GM18507 (cell line): ENCODE measurements around the gene SLC9A8.
"Not testable (repeated sequence)": the region's sequence is repeated elsewhere in the genome, so short reads cannot be mapped to it uniquely, and the experiment has no call there.

ENCODE experiments used
- DNase-seq: peaks from one replicate; pipeline ENCODE4 v3.0.0; 2011; ENCODE audit warnings: low read depth; ENCODE audit not compliant: insufficient read length; ENCODE audit errors: extremely low spot score
- FAIRE-seq: peaks from 2 replicates; lab custom pipeline; 2011; peaks lifted over from hg19 to GRCh38; lab: Jason Lieb, UNC

SLC9A8 gene

DNA sequence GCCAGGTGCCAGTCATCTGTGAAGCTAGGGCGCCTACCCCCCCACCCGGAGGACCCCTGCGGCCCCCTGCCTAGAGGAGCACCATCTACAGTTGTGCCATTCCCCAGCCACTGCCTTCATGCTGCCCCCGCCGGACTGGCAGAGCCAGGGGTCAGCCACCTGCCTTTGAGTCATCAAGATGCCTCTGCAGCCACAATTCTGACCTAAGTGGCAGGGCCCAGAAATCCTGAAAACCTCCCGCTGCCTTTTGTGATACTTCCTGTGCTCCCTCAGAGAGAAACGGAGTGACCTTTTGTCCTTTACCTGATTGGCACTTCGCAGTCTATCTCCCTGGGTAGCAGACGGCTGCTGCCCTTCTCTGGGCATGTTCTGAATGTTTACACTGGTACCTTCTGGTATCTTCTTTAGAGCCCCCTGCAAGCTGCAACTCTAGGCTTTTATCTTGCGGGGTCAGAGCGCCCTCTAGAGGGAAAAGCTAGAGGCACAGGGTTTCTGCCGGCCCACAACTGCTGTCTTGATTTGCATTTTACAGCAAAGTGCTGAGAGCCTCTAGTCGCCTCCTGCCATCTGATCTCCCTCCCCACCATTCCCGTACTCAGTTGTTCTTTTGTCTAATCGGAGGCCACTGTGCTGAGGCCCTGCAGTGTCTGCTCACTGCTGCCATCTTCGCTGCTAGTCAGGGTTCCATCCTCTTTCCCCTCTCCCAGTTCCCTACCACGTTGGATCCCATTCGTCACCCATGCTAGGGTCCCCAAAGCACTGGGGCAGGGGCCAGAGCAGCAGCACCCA lies 75.8 kb downstream of the SLC9A8 start:
- FAIRE-seq: peak; percentile 67

DNA sequence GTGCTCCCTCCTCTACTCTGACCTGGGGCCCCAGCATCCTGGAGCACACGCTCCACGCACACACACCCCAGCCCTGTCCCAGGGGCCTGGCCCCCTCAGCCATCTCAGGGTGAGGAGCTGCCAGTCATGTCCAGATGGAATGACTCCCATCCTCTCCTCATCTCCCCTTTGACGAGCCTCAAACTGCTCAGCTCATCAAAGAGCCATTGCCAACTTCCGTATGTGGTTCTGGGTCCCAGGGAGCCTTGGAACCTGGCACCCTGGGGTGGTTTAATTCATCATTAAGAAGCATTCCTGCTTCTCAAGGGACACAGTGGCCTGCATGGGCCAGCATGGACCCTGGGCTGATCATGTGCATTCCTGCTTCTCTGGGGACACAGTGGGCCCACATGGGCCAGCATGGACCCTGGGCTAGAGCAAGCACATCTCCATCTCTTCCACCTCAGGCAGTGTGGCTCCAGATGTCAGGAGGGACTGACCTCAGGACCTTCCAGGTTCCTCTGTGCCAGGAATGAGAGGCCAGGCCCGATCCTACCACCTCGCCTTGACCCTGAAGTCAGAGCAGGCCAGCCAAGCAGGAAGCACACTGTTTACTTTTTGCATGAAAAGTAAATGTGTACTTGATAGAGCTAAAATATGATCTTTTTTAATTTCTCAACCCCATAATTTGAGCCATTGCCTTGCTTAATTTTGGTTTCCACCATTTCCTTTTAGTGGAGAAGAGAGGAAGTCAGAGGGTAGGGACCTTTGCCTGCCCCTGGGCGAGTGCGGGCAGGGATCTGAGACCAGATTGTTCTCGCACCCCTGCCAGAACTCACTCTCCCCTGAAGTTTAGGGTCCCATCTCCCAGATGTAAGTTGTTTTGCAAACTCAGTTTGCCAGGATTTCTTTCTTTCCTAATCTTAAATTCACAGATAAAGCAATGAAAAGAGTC lies 76.6 kb downstream of the SLC9A8 start:
- FAIRE-seq (no peak), DNase-seq (no peak)

More for the DNA sequence above, 75.8 kb downstream of the SLC9A8 start:
- DNase-seq: peak; percentile 55

DNA sequence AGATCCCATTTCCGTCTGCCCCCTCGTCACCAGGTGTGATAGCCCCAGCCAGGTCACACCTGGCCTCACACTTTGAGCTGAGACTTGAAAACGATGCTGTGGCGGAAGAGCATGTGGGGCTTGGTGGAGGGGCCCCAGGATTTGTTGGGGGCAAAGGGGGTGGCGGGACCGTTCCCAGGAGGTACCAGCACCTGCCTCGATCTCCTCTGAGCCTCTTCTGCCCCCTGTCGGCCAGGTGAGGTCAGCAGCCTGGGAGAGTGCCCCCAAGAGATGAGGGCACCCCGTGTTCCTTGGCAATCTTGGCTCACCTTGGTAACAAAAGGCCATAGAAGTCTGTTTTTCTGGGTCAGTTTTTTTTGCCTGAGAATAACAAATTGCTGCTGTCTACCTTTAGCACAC lies 77.3 kb downstream of the SLC9A8 start:
- DNase-seq (no peak), FAIRE-seq (no peak)

- FAIRE-seq (no peak), DNase-seq (no peak)
Measured at GRCh38 chr20:49890471-49891361, 78.1 kb downstream of the SLC9A8 start.

GRCh38 chr20:49891476-49892110 lies 79.0 kb downstream of the SLC9A8 start:
- no peak for FAIRE-seq
- DNase-seq: no peak

GRCh38 chr20:49892260-49892659 lies 79.6 kb downstream of the SLC9A8 start:
- FAIRE-seq (no peak), DNase-seq (no peak)

DNA sequence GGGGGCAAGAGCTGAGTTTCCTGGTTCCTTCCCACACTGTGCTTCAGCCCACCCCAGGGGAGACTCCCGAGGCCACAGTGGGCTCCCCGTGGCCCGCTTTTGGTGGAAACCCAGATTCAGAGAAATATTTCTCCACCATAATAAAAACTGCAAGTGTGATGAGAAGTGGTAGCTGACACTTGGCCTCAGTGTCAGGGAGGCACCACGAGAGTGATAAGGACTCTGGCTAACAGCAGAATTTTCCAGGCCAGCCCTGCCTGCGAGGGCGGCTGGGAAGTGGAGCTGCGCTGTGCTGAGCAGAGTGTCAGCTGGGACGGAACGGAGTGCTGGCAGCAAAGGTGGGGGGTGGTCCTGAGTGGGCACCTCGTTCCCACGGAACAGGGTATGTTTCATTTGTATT lies 80.2 kb downstream of the SLC9A8 start:
- FAIRE-seq (no peak), DNase-seq (no peak)

DNA sequence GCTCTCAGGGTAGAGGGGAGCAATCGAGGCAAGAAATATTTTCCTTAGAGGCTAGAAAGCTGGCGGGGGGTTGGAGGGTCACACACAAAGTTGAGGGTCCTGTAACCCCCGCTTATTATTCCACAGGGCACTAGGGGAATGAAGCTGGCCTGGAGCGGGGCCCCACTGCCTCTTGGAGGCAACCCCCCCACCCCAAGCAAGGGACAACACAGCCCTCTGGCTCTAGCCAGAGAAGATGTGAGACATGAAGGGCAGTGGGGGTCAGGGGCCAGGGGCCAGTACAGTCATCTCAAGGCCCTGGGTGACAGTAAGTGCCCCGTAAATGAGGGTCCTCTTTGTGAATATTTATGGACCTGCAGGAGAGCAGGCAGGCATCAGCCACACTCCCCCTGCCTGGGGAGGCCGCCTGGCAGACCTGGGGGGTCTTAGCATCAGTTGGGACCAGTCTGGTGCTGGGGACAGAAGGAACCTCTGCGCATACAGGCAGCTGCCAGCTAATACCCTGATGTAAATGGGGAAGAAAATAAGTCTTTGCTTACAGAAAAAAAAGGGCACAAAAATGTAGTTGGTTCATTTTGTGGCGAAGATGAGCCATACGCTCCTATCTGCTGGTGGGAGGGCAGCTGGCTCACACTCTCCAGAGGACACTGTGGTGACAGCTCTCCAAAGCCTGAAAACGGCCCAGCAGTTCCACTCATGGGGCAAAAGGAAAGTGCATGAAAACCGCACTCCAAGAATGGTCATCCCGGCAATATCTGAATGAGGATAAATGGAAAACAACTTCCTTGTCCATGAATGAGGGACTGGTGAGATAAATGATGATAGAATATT lies 80.8 kb downstream of the SLC9A8 start:
- no peak for FAIRE-seq

DNA sequence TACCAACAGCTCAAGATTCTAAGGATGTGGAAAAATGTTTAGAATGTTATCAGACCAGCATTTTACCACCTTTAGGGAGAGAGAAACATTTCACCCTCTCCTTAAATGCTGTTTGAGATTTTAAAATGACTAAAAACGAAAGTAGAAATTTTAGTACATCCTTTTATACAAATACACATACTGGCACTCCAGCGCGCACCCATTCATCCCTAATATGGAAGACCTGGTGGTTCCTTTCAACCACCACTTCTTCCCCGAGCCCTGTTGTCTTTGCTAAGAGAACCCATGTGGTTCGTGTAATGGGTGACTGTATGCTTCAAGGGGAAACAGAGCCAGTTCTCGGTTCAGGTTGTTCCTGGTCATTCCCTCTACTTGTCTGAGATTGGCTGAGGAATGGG lies 81.4 kb downstream of the SLC9A8 start:
- FAIRE-seq (peak; percentile 66), DNase-seq (no peak)

More for the DNA sequence above, 80.8 kb downstream of the SLC9A8 start:
- DNase-seq: no peak

DNA sequence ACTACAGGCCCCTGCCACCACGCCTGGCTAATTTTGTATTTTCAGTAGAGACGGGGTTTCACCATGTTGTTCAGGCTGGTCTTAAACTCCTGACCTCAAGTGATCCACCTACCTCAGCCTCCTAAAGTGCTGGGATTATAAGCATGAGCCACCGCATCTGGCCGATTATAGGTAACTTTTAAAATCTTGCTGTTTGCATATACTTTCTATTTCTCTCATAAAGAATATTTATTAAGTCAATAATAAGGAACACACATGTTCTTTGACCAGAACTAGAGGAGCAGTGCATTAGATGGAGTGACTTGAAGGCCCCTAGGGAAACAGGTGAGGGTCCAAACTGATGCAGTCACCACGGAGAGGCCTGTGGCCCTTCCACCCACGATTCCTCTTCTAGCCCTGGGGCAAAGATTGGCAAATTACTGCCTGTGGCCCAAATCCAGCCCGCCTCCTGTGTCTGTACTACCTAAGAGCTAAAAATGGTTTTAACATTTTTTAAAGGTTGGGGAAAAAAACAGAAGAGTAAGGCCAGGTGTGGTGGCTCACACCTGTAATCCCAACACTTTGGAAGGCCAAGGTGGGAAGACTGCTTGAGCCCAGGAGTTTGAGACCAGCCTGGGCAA lies 83.0 kb downstream of the SLC9A8 start:
- DNase-seq, FAIRE-seq: not testable (repeated sequence)

GRCh38 chr20:49896204-49896603 lies 83.6 kb downstream of the SLC9A8 start:
- no peak for FAIRE-seq
- no peak for DNase-seq

DNA sequence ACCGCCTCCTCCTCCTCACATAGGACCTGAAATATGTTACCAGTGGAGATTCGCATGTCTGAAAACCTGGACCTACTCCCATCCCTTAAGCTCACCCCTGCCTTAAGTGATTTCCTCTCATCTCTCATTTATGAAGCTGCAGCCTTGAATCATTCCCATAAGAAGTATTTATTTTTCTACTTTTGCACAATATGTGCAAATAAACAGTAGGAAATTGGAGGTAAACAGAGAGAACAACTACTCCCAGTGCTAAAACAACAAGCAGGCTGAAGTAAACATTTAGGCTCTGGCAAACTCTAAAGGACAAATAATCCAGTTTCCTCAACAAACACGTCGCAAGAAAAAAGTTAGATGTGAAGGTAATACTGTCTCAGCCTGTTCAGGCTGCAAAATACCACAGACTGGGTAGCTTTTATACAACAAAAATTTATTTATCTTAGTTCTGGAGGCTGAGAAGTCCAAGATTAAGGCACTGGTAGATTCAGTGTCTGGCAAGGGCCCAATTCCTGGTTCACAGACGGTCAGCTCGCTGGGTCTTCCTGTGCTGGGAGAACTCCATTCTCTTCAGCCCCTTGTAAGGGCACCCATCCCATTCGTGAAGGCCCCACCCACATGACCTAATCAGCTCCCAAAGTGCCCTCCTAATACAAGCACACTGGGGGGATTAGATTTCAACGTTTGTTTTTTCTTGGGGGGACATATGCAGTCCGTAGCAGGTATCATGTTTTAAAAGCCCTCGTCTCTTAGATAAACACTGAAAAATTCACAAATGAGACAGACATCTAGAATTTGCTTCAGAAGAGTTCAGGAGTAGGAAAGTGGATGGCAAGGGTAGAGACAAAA lies 87.1 kb downstream of the SLC9A8 start:
- FAIRE-seq (no peak), DNase-seq (no peak)

- FAIRE-seq: no peak
- no peak for DNase-seq
Measured at GRCh38 chr20:49901588-49901987, 89.0 kb downstream of the SLC9A8 start.

DNA sequence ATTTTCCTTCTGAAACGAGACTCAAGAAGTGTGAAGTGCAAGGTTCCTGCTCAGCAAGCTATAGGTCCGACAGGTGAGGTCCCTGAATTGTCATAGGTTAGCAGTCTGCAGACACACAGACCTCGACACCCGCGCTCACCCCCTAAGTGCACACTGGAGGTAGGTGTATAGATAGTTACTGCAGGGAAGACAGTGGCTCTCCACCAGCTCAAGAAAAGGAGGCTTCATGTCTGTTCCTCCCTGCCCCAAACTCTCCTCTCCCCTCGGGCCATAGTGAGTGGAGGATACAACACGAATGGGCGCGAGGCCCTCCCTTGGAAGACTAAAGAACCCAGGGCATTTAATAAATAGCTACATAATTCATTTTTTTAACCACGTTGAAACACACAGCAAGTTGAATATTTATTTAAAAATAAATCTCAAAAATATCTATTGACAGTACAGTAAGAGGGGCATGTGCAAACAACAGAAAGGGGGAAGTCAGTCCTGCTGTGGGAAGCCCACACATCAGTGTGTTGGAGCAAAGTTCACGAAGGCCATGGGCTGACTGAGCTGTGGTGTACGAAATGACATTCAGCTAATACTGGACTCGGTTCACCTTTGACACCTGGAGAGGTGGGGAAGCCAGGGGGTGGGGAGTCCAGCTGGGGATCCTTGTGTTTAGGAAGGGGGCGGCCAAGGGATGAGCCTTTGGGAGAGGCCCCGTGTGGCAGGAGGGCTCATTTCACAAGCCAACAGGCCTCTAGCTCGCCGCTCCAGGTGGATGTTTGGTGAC lies 92.0 kb downstream of the SLC9A8 start:
- no peak for FAIRE-seq
- DNase-seq: no peak

DNA sequence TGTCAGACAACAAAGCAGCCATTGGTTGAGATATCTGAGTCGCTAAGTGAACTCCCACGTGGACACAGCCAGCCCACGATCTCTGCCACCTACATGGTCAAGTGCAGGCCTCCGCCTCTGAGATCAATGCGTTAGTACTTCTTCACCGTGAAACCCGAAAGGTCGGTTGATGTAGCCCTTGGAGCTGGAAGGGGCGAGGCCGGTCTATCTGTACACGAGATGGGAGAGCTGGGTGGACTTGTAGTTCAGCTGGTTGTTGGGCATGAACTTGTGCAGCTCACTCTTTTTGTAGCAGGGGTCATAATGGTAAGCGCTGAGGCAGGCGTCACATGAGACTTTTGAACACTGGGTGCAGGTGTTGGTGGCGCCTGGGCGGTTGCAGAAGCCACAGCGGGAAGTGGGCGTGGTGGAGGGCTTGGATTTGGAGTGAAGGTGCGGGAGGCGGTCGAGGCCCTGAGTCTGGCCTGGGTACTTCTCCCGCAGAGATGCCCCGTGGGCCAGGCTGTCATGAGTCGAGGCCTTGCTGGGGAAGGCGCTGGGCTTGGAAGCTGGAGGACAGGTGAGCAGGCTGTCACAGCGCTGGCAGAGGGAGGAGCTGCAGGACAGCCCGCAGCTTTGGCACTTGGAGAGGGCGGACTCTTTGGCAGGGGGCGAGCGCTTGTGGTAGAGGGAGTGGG lies 92.9 kb downstream of the SLC9A8 start:
- FAIRE-seq (no peak), DNase-seq (no peak)

DNA sequence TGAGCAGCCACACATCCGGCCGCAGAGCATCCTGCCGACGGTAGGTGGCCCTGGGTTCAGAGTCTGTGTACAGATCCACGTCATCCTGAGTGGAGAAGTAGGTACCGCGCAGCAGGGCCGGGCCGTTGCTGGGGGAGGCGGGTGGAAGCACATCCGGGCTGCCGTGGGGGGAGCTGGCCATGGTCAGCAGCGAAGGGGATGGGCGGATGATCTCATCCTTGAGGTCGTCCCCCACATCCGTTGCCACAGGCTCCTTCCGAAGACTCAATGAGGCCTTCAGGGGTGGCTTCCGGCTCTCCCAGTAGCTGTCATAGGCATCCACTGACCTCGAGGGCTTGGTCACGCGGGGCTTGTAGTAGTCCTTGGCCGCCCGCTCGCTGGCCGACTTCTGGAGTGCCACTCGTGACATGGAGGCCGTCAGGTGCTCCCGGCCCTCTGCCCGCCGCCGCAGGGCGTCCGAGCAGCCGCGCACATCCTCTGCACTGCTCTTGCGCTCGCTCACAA lies 93.5 kb downstream of the SLC9A8 start:
- FAIRE-seq (no peak), DNase-seq (no peak)
